GM23338 (cell line): ENCODE results near the gene FYN. TPM values are rescaled to one million over a fixed set of nuclear protein-coding genes. Genes with fewer than 3 reads are reported as not detected.

ENCODE experiments used
- ATAC-seq: fragments of 200-7000 bp; cut with Tn5 transposase; 3 replicates; pipeline ENCODE4 v1.9.1; 2020
- DNase-seq: peaks from one replicate; pipeline ENCODE4 v3.0.0-alpha.2; 2015; ENCODE audit warnings: low spot score
- H2AFZ ChIP-seq: fragments of 200-600 bp; sonication (generic); 2 replicates; pipeline ENCODE4 v1.8.0; 2016; ENCODE audit warnings: antibody characterized with exemption, mild to moderate bottlenecking, moderate library complexity
- H3F3A ChIP-seq: fragments of 200-600 bp; sonication (generic); replicated peaks from 2 replicates; pipeline ENCODE4 v1.8.0; 2017; ENCODE audit warnings: antibody characterized with exemption, mixed run types, low read depth
- H3K27ac ChIP-seq: fragments of 200-600 bp; sonication (generic); 2 replicates; pipeline ENCODE4 v1.6.1; 2016; ENCODE audit warnings: low read depth
- H3K27me3 ChIP-seq: fragments of 200-600 bp; sonication (generic); 2 replicates; pipeline ENCODE4 v1.8.0; 2016; ENCODE audit warnings: mild to moderate bottlenecking, mixed run types, moderate library complexity; ENCODE audit not compliant: insufficient read depth
- H3K36me3 ChIP-seq: fragments of 200-600 bp; sonication (generic); 2 replicates; pipeline ENCODE4 v1.8.0; 2016; ENCODE audit warnings: mild to moderate bottlenecking; ENCODE audit not compliant: insufficient read depth
- H3K4me1 ChIP-seq: fragments of 200-600 bp; sonication (generic); 2 replicates; pipeline ENCODE4 v1.8.0; 2016; ENCODE audit warnings: mild to moderate bottlenecking, moderate library complexity; ENCODE audit not compliant: insufficient read depth
- H3K4me2 ChIP-seq: fragments of 200-600 bp; sonication (generic); 2 replicates; pipeline ENCODE4 v1.7.1; 2017; ENCODE audit warnings: mixed run types
- H3K4me3 ChIP-seq: fragments of 200-600 bp; sonication (generic); 2 replicates; pipeline ENCODE4 v1.6.1; 2016; ENCODE audit warnings: mixed run types
- H3K79me2 ChIP-seq: fragments of 200-600 bp; sonication (generic); replicated peaks from 2 replicates; pipeline ENCODE4 v1.8.0; 2017; ENCODE audit warnings: mild to moderate bottlenecking; ENCODE audit not compliant: insufficient read depth
- H3K9me2 ChIP-seq: fragments of 200-600 bp; sonication (generic); 2 replicates; pipeline ENCODE4 v1.8.0; 2017; ENCODE audit not compliant: insufficient read depth
- H4K20me1 ChIP-seq: fragments of 200-600 bp; sonication (generic); replicated peaks from 2 replicates; pipeline ENCODE4 v1.8.0; 2017; ENCODE audit warnings: mild to moderate bottlenecking; ENCODE audit not compliant: insufficient read depth
- H3K27ac Mint-ChIP-seq: 2 replicates; pipeline ENCODE4 v1.8.0; 2020; ENCODE audit warnings: inconsistent platforms, mild to moderate bottlenecking, moderate library complexity, mixed read lengths
- H3K27me3 Mint-ChIP-seq: 3 replicates; pipeline ENCODE4 v1.8.0; 2022; ENCODE audit warnings: low read depth, mild to moderate bottlenecking, moderate library complexity, mixed read lengths, inconsistent platforms; ENCODE audit not compliant: insufficient read depth, poor library complexity
- H3K36me3 Mint-ChIP-seq: 3 replicates; pipeline ENCODE4 v1.8.0; 2021; ENCODE audit warnings: low read depth, mild to moderate bottlenecking, inconsistent platforms, moderate library complexity, mixed read lengths
- H3K4me1 Mint-ChIP-seq: 3 replicates; pipeline ENCODE4 v1.8.0; 2020; ENCODE audit warnings: mild to moderate bottlenecking, inconsistent platforms, mixed read lengths
- H3K4me3 Mint-ChIP-seq: 3 replicates; pipeline ENCODE4 v1.8.0; 2021; ENCODE audit warnings: moderate library complexity, mild to moderate bottlenecking, inconsistent platforms, mixed read lengths
- H3K9me3 Mint-ChIP-seq: 3 replicates; pipeline ENCODE4 v1.8.0; 2020; ENCODE audit warnings: moderate library complexity, mild to moderate bottlenecking, inconsistent platforms, mixed read lengths
- CREB1 ChIP-seq: fragments of 250-450 bp; sonication (Bioruptor Pico); IDR thresholded peaks from 2 replicates; pipeline ENCODE4 v1.5.0; 2020; ENCODE audit warnings: low read depth, mild to moderate bottlenecking, moderate library complexity
- ETS1 ChIP-seq: IDR thresholded peaks from 2 replicates; pipeline ENCODE4 v1.6.1; 2016; ENCODE audit warnings: antibody characterized with exemption
- EZH2 ChIP-seq: fragments of 200-600 bp; sonication (generic); IDR thresholded peaks from one replicate; pipeline ENCODE4 v1.8.0; 2017; ENCODE audit warnings: antibody characterized with exemption, mild to moderate bottlenecking, low read depth; ENCODE audit not compliant: unreplicated experiment
- JUNB ChIP-seq: IDR thresholded peaks from one replicate; pipeline ENCODE4 v1.6.1; 2016; ENCODE audit warnings: antibody characterized with exemption; ENCODE audit not compliant: unreplicated experiment
- POLR2AphosphoS5 ChIP-seq: IDR thresholded peaks from 2 replicates; pipeline ENCODE4 v1.6.1; 2016; ENCODE audit warnings: antibody characterized with exemption, low read depth
- REST ChIP-seq: IDR thresholded peaks from one replicate; pipeline ENCODE4 v1.6.1; 2018; ENCODE audit warnings: antibody characterized with exemption; ENCODE audit not compliant: unreplicated experiment
- STAT1 ChIP-seq: IDR thresholded peaks from one replicate; pipeline ENCODE4 v1.6.1; 2016; ENCODE audit warnings: antibody characterized with exemption; ENCODE audit not compliant: unreplicated experiment
- ZNF114 ChIP-seq: fragments of 250-450 bp; sonication (Bioruptor Pico); IDR thresholded peaks from 2 replicates; pipeline ENCODE4 v1.5.0; 2020; ENCODE audit warnings: mild to moderate bottlenecking, moderate library complexity
- ZNF331 ChIP-seq: fragments of 250-450 bp; sonication (Bioruptor Pico); IDR thresholded peaks from 2 replicates; pipeline ENCODE4 v1.5.0; 2020; ENCODE audit warnings: low read depth, mild to moderate bottlenecking, moderate library complexity
- polyA plus RNA-seq: library from polyadenylated mRNA; unstranded; fragments of >200 nt; fragmentation: Nextera tagmentation; extraction: Ambion mirVana; gene quantifications from 2 replicates; pipeline ENCODE4 v1.2.1, GENCODE V29; 2016
- total RNA-seq: library from RNA; depleted of rRNA; stranded (reverse); fragments of >200 nt; shearing (Covaris generic); gene quantifications from 2 replicates; pipeline ENCODE4 v1.2.3, GENCODE V29; 2014
- TF ChIP-seq, protein P1 (sequence below): fragments of 250-450 bp; sonication (Bioruptor Pico); IDR thresholded peaks from 2 replicates; pipeline ENCODE4 v1.5.0; 2020; ENCODE audit warnings: mild to moderate bottlenecking, moderate library complexity

The FYN gene
- total and polyA plus RNA-seq, 2 experiments from 2014 or later: 46.8 to 143 TPM

- peaks cover 4% of the 10 kb centered on the region for H3K27me3 Mint-ChIP-seq
- no peak overlapping the region for H3K27ac ChIP-seq
- H3K4me3 Mint-ChIP-seq: no peak overlapping the region
- no peaks in the 10 kb centered on the region for H3K36me3 Mint-ChIP-seq
- H3K9me2 ChIP-seq: no peaks in the 10 kb centered on the region
- DNase-seq: no peak
- TF ChIP-seq ZNF114 (CRISPR knock-in tag): no peak
- no peaks in the 10 kb centered on the region for H3F3A ChIP-seq
- H3K9me3 Mint-ChIP-seq: no peaks in the 10 kb centered on the region
- H2AFZ ChIP-seq: no peak overlapping the region
- H3K79me2 ChIP-seq: peaks cover 91% of the 10 kb centered on the region
- H3K4me3 ChIP-seq: no peak overlapping the region
- H3K4me1 Mint-ChIP-seq: peaks cover 80% of the 10 kb centered on the region
- no peaks in the 10 kb centered on the region for H3K36me3 ChIP-seq
- no peak overlapping the region for H3K4me2 ChIP-seq
- peaks cover 84% of the 10 kb centered on the region for H3K4me1 ChIP-seq
- ATAC-seq: no peak
- H4K20me1 ChIP-seq: peaks cover 9% of the 10 kb centered on the region
- no peaks in the 10 kb centered on the region for H3K27me3 ChIP-seq
- no peak overlapping the region; the same call in 1 of the 2 replicates for H3K27ac Mint-ChIP-seq
These were observed 20.5 kb downstream of the FYN start for GRCh38 chr6:111852725-111853124.

DNA sequence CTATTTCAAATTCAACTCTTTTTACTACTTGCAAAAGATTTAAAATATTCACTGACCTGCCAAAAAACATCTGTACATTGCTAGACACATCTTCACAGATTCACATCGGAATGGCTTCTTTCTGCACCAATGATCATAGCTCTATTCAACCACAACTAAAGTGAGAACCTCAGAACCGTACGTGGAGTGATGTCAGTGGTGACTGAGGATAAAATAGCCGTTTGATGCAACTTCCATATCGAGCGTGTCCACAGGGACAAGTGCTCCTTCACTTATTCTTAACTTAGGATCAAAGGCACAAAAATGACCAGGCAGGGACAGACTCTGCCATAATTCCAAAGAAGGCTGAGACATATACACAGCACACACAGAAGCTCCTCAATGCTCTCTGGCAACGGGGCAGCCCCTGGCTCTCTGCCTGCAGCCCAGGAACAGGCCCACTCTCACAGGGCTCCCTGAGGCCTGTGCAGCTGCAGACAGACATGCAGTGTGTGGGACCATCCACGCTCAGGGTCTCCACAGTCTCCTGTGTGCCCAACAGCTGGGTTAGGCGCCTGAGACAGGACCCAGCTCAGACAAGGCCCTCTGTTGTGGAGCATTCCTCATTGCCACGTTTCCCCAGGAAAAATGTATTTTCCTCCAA, 22.8 kb downstream of the FYN start:
- H3K9me3 Mint-ChIP-seq: no peaks in the 10 kb centered on the region
- Histone ChIP-seq H3K27me3 (no peaks in the 10 kb centered on the region), H3F3A (peaks cover 3% of the 10 kb centered on the region; the same call in 1 of the 2 replicates), H3K27ac (no peak overlapping the region), H3K4me3 (no peak overlapping the region), H3K4me1 (peaks cover 84% of the 10 kb centered on the region), H3K79me2 (peaks cover 82% of the 10 kb centered on the region), H3K9me2 (no peaks in the 10 kb centered on the region), H3K36me3 (no peaks in the 10 kb centered on the region), H4K20me1 (peaks cover 14% of the 10 kb centered on the region), H2AFZ (no peak overlapping the region), H3K4me2 (no peak overlapping the region)
- peaks cover 4% of the 10 kb centered on the region for H3K27me3 Mint-ChIP-seq
- no peak for DNase-seq
- no peak overlapping the region for H3K4me3 Mint-ChIP-seq
- H3K36me3 Mint-ChIP-seq: no peaks in the 10 kb centered on the region; the same call in 2 of the 3 replicates
- no peak; the same call in 2 of the 3 replicates for ATAC-seq
- H3K4me1 Mint-ChIP-seq: peaks cover 82% of the 10 kb centered on the region
- no peak overlapping the region for H3K27ac Mint-ChIP-seq
- TF ChIP-seq ETS1 (no peak), REST (no peak), STAT1 (no peak), CREB1 (CRISPR knock-in tag) (no peak), EZH2 (no peak), ZNF331 (CRISPR knock-in tag) (no peak), POLR2AphosphoS5 (no peak), JUNB (no peak)
- TF ChIP-seq, protein P1, sequence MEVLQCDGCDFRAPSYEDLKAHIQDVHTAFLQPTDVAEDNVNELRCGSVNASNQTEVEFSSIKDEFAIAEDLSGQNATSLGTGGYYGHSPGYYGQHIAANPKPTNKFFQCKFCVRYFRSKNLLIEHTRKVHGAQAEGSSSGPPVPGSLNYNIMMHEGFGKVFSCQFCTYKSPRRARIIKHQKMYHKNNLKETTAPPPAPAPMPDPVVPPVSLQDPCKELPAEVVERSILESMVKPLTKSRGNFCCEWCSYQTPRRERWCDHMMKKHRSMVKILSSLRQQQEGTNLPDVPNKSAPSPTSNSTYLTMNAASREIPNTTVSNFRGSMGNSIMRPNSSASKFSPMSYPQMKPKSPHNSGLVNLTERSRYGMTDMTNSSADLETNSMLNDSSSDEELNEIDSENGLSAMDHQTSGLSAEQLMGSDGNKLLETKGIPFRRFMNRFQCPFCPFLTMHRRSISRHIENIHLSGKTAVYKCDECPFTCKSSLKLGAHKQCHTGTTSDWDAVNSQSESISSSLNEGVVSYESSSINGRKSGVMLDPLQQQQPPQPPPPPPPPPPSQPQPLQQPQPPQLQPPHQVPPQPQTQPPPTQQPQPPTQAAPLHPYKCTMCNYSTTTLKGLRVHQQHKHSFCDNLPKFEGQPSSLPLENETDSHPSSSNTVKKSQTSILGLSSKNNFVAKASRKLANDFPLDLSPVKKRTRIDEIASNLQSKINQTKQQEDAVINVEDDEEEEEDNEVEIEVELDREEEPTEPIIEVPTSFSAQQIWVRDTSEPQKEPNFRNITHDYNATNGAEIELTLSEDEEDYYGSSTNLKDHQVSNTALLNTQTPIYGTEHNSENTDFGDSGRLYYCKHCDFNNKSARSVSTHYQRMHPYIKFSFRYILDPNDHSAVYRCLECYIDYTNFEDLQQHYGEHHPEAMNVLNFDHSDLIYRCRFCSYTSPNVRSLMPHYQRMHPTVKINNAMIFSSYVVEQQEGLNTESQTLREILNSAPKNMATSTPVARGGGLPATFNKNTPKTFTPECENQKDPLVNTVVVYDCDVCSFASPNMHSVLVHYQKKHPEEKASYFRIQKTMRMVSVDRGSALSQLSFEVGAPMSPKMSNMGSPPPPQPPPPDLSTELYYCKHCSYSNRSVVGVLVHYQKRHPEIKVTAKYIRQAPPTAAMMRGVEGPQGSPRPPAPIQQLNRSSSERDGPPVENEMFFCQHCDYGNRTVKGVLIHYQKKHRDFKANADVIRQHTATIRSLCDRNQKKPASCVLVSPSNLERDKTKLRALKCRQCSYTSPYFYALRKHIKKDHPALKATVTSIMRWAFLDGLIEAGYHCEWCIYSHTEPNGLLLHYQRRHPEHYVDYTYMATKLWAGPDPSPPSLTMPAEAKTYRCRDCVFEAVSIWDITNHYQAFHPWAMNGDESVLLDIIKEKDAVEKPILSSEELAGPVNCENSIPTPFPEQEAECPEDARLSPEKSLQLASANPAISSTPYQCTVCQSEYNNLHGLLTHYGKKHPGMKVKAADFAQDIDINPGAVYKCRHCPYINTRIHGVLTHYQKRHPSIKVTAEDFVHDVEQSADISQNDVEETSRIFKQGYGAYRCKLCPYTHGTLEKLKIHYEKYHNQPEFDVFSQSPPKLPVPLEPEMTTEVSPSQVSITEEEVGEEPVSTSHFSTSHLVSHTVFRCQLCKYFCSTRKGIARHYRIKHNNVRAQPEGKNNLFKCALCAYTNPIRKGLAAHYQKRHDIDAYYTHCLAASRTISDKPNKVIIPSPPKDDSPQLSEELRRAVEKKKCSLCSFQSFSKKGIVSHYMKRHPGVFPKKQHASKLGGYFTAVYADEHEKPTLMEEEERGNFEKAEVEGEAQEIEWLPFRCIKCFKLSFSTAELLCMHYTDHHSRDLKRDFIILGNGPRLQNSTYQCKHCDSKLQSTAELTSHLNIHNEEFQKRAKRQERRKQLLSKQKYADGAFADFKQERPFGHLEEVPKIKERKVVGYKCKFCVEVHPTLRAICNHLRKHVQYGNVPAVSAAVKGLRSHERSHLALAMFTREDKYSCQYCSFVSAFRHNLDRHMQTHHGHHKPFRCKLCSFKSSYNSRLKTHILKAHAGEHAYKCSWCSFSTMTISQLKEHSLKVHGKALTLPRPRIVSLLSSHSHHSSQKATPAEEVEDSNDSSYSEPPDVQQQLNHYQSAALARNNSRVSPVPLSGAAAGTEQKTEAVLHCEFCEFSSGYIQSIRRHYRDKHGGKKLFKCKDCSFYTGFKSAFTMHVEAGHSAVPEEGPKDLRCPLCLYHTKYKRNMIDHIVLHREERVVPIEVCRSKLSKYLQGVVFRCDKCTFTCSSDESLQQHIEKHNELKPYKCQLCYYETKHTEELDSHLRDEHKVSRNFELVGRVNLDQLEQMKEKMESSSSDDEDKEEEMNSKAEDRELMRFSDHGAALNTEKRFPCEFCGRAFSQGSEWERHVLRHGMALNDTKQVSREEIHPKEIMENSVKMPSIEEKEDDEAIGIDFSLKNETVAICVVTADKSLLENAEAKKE (CRISPR knock-in tag): no peak
